ENCODE results near the gene ST7. TPM values are rescaled to one million over a fixed set of nuclear protein-coding genes. Genes with fewer than 3 reads are reported as not detected.

Gene ST7
- total and polyA plus RNA-seq, 2 of the 8 experiments (the other 6 are each of a cell fraction or from before 2014, with no cell fraction given), result 16.3 to 18.0 TPM

GRCh38 chr7:116942504-116942903 lies 10.8 kb upstream of the ST7 start:
- FAIRE-seq (no peak), DNase-seq (ENCODE audit: low read depth in 1 of 2, low spot score in 2 of 2) (no peak)
- Histone ChIP-seq H3K4me2 (ENCODE audit: insufficient read depth in 1 of 2, low read depth in 2 of 2, low read length in 2 of 2) (no peak overlapping the region), H3K27ac (ENCODE audit: low read depth, low read length) (no peak overlapping the region), H3K56ac (replicated peaks; ENCODE audit: insufficient read length, low read depth, low read length) (no peak overlapping the region), H4K91ac (replicated peaks; ENCODE audit: insufficient read length, low read length) (no peak overlapping the region), H3K14ac (ENCODE audit: insufficient read length) (no peak overlapping the region), H3K4me3 (ENCODE audit: extremely low read depth in 1 of 4, insufficient read depth in 2 of 4, low read depth in 3 of 4, low read length in 4 of 4) (no peak overlapping the region), H4K8ac (ENCODE audit: extremely low read depth, insufficient read depth, low read length) (no peak overlapping the region), H3K23me2 (ENCODE audit: low read depth, low read length) (no peaks in the 10 kb centered on the region), H3K4ac (replicated peaks; ENCODE audit: insufficient read length, low read depth, low read length) (no peak overlapping the region), H2BK12ac (ENCODE audit: low read depth, low read length) (no peak overlapping the region), H4K5ac (ENCODE audit: insufficient read length, low read depth, low read length) (no peak overlapping the region), H2BK20ac (ENCODE audit: low read length) (no peak overlapping the region), H3K27me3 (replicated peaks in 1 of 4; ENCODE audit: control insufficient read depth in 3 of 4, extremely low read depth in 1 of 4, insufficient read depth in 3 of 4, low read length in 3 of 4) (no peaks in the 10 kb centered on the region), H2AFZ (ENCODE audit: low read length) (peak overlapping the region; percentile 97), H2BK5ac (ENCODE audit: low read depth, low read length) (no peak overlapping the region), H3K36me3 (ENCODE audit: control insufficient read depth in 2 of 4, insufficient read depth in 4 of 4, low read length in 3 of 4) (no peaks in the 10 kb centered on the region), H2AK5ac (ENCODE audit: low read depth, low read length) (no peak overlapping the region), H3K79me1 (ENCODE audit: low read depth, low read length) (no peaks in the 10 kb centered on the region), H3K9ac (replicated peaks in 1 of 4; ENCODE audit: extremely low read depth in 1 of 4, low read depth in 3 of 4, low read length in 3 of 4) (no peak overlapping the region), H2BK15ac (ENCODE audit: low read length) (no peak overlapping the region), H3K9me3 (ENCODE audit: insufficient read depth in 2 of 2, low read depth in 1 of 2, low read length in 1 of 2) (no peaks in the 10 kb centered on the region), H4K20me1 (replicated peaks in 1 of 2; ENCODE audit: control insufficient read depth in 1 of 2, insufficient read depth in 2 of 2, low read length in 2 of 2) (no peaks in the 10 kb centered on the region), H3K18ac (ENCODE audit: extremely low read depth, low read length) (no peak overlapping the region), H3K79me2 (ENCODE audit: control insufficient read depth in 1 of 2, insufficient read depth in 2 of 2, low read length in 2 of 2) (no peaks in the 10 kb centered on the region), H2BK120ac (replicated peaks; ENCODE audit: low read depth, low read length) (no peak overlapping the region), H3K4me1 (replicated peaks in 1 of 4; ENCODE audit: control insufficient read depth in 3 of 4, insufficient read depth in 4 of 4, low read length in 3 of 4) (peaks cover 0 to 4% (median 0%) of the 10 kb centered on the region in 4 experiments; a peak in 1 of 7 replicates), H3K23ac (ENCODE audit: insufficient read length) (no peak overlapping the region)
- ChIA-PET POLR2A (ENCODE audit: partially characterized antibody) (interaction anchor here (0.6 to 2.2 kb wide), 2 partner anchors 11 to 1334 kb away, joined by 4 to 10 read pairs; partner anchors contain the start of gene ST7), CTCF (ENCODE audit: partially characterized antibody) (interaction anchor here (0.7 to 1.8 kb wide), 7 partner anchors 9 to 270 kb away, joined by 3 to 8 read pairs (median 4); no protein-coding TSS in a partner anchor)
- 83% methylated on average over 2 of the region's 2 CpGs; no CpG with 5 or more reads in 1 of the 2 experiments for WGBS, 2 experiments (ENCODE audit: extremely low coverage in 1 of 2, insufficient coverage in 1 of 2, insufficient read length in 1 of 2, insufficient replicate concordance in 2 of 2, low coverage in 1 of 2, low lambda C conversion rate in 2 of 2, missing lambda C conversion rate in 1 of 2)
- TF ChIP-seq CEBPB (IDR thresholded peaks at IDR 0.05; ENCODE audit: low read depth, low read length) (no peak), RFX5 (IDR thresholded peaks at IDR 0.05; ENCODE audit: borderline replicate concordance, low read depth, low read length) (no peak), CHD1 (IDR thresholded peaks at IDR 0.05; ENCODE audit: low read depth, low read length) (no peak), BACH1 (IDR thresholded peaks at IDR 0.05; ENCODE audit: low read length) (no peak), KDM1A (IDR thresholded peaks at IDR 0.05; ENCODE audit: borderline replicate concordance, low read length) (no peak), YY1 (IDR thresholded peaks at IDR 0.05; ENCODE audit: low read depth, low read length) (no peak), RXRA (IDR thresholded peaks at IDR 0.05; ENCODE audit: insufficient read depth, low read depth, low read length) (no peak), JUN (IDR thresholded peaks at IDR 0.05; ENCODE audit: low read depth, low read length) (no peak), ATF3 (IDR thresholded peaks at IDR 0.05; ENCODE audit: insufficient read depth, low read depth, low read length) (no peak), TBP (IDR thresholded peaks at IDR 0.05; ENCODE audit: low read depth, low read length) (no peak), EP300 (IDR thresholded peaks at IDR 0.05; ENCODE audit: borderline replicate concordance in 1 of 2, low read depth in 2 of 2, low read length in 2 of 2) (no peak), CBX5 (IDR thresholded peaks at IDR 0.05; ENCODE audit: low read depth, low read length) (no peak), SIRT6 (IDR thresholded peaks at IDR 0.05; ENCODE audit: low read length) (no peak), EZH2 (IDR thresholded peaks at IDR 0.05; ENCODE audit: low read depth, low read length, severe bottlenecking) (no peak)

All from H1 (cell line).